Sigmoid colon (tissue), 7 donors: ENCODE data around the gene SLC2A1. TPM values are rescaled to one million over a fixed set of nuclear protein-coding genes. Genes with fewer than 3 reads are reported as not detected.

Experiments
- DNase-seq: peaks from one replicate; pipeline ENCODE4 v3.0.0-alpha.2; 2019
- H3K27ac ChIP-seq, 4 donors: fragments of 200-600 bp; sonication (generic); one replicate each; pipeline ENCODE4 v1.5.1; 2016 to 2019; ENCODE audit warnings: mild to moderate bottlenecking in 1 of 4
- H3K27me3 ChIP-seq, 3 donors: fragments of 200-600 bp; sonication (generic); one replicate each; pipeline ENCODE4 v1.5.1; 2019; ENCODE audit warnings: mild to moderate bottlenecking in 1 of 3
- H3K36me3 ChIP-seq, 4 donors: fragments of 200-600 bp; sonication (generic); one replicate each; pipeline ENCODE4 v1.5.1; 2016 to 2019
- H3K4me1 ChIP-seq, 4 donors: fragments of 200-600 bp; sonication (generic); one replicate each; pipeline ENCODE4 v1.5.1; 2017 to 2019
- H3K4me3 ChIP-seq, 4 donors: fragments of 200-600 bp; sonication (generic); one replicate each; pipeline ENCODE4 v1.5.1; 2017 to 2019; ENCODE audit warnings: mild to moderate bottlenecking in 2 of 4, moderate library complexity in 1 of 4
- H3K9me3 ChIP-seq, 4 donors: fragments of 200-600 bp in 3 of 4; sonication (generic) in 3 of 4; one replicate each; pipeline versions ENCODE4 v1.5.1 to v1.6.1; 2013 to 2019
- EP300 ChIP-seq, 4 donors: sonication (generic); formaldehyde crosslinking; IDR thresholded peaks; one replicate each; pipeline ENCODE4 v1.6.1; 2017; ENCODE audit warnings: antibody characterized with exemption in 4 of 4
- POLR2A ChIP-seq, 2 donors: fragments of 450-650 bp; IDR thresholded peaks; one replicate each; pipeline ENCODE4 v1.6.1; 2016; ENCODE audit warnings: antibody characterized with exemption in 2 of 2, mild to moderate bottlenecking in 2 of 2, moderate library complexity in 2 of 2
- POLR2AphosphoS5 ChIP-seq, 4 donors: sonication (generic); formaldehyde crosslinking; IDR thresholded peaks; one replicate each; pipeline ENCODE4 v1.6.1; 2017; ENCODE audit warnings: antibody characterized with exemption in 4 of 4
- WGBS, 2 donors: extraction: QIAGEN DNeasy Blood & Tissue Kit; methylation state at CpG; one replicate each; pipeline ENCODE4 v1.1.7; 2013; 5-methylcytosine and 5-hydroxymethylcytosine counted together
- intact Hi-C: fragments of 100-400 bp; cut with DNase I; formaldehyde crosslinking; loops from one replicate; pipeline ENCODE4 v1.15.1; 2023
- polyA plus RNA-seq, 3 donors: library from polyadenylated mRNA; stranded (reverse); fragments of 200-250 nt; gene quantifications; one replicate each; pipeline ENCODE4 v1.2.3, GENCODE V29; 2013
- total RNA-seq, 4 donors: library from RNA; depleted of rRNA; stranded (reverse); fragments of >200 nt; gene quantifications; one replicate each; pipeline ENCODE4 v1.1.0, GENCODE V29; 2016
- TF ChIP-seq, protein P1 (sequence below), 4 experiments: fragments of 450-650 bp in 3 of 4; fragments of 200-600 bp in 1 of 4; IDR thresholded peaks; one replicate each; pipeline ENCODE4 v1.5.1; 2016 to 2019; ENCODE audit warnings: antibody characterized with exemption in 4 of 4, mild to moderate bottlenecking in 3 of 4, moderate library complexity in 2 of 4
- donor health status: healthy with polysubstance abuse.
- donor health status: Bipolar disorder and iron deficiency.
- donor health status: healthy.

SLC2A1 gene
- total and polyA plus RNA-seq, 7 donors = 4.2 to 44.9 (median 11.1) TPM

GRCh38 chr1:42978317-42979035 is 19.8 kb upstream of the SLC2A1 start:
- no peak for DNase-seq
- intact Hi-C loops = no loop called here
- Histone ChIP-seq H3K27ac (no peak overlapping the region), H3K9me3 (no peaks in the 10 kb centered on the region), H3K36me3 (no peaks in the 10 kb centered on the region), H3K27me3 (no peaks in the 10 kb centered on the region), H3K4me3 (no peak overlapping the region), H3K4me1 (peaks cover 0 to 3% (median 0%) of the 10 kb centered on the region in 4 donors)
- 90 to 94% methylated on average over 14 of the region's 14 CpGs for WGBS, 2 donors
- TF ChIP-seq POLR2A (IDR thresholded peaks at IDR 0.05) (no peak), POLR2AphosphoS5 (IDR thresholded peaks at IDR 0.05) (no peak), EP300 (IDR thresholded peaks at IDR 0.05) (no peak)
- TF ChIP-seq, protein P1, sequence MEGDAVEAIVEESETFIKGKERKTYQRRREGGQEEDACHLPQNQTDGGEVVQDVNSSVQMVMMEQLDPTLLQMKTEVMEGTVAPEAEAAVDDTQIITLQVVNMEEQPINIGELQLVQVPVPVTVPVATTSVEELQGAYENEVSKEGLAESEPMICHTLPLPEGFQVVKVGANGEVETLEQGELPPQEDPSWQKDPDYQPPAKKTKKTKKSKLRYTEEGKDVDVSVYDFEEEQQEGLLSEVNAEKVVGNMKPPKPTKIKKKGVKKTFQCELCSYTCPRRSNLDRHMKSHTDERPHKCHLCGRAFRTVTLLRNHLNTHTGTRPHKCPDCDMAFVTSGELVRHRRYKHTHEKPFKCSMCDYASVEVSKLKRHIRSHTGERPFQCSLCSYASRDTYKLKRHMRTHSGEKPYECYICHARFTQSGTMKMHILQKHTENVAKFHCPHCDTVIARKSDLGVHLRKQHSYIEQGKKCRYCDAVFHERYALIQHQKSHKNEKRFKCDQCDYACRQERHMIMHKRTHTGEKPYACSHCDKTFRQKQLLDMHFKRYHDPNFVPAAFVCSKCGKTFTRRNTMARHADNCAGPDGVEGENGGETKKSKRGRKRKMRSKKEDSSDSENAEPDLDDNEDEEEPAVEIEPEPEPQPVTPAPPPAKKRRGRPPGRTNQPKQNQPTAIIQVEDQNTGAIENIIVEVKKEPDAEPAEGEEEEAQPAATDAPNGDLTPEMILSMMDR (IDR thresholded peaks at IDR 0.05) = no peak

DNA sequence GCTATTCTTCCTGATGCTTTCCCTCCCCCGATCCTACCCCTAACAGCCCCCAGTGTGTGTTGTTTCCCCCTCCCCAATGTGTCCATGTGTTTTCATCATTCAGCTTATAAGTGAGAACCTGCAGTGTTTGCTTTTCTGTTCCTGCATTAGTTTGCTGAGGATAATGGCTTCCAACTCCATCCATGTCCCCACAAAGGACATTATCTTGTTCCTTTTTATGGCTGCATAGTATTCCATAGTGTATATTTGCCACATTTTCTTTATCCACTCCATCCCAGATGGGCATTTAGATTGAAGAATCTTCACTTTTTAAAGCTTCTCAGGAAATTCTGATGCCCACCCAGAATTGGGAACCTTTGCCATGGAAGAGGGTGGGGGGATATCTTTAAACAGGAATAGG is 19.0 kb upstream of the SLC2A1 start:
- no peaks in the 10 kb centered on the region for H3K36me3 ChIP-seq
- H3K9me3 ChIP-seq = no peaks in the 10 kb centered on the region
- no peak overlapping the region for H3K27ac ChIP-seq
- WGBS, 2 donors = 80 to 81% methylated on average over 1 of the region's 1 CpG
- no peaks in the 10 kb centered on the region for H3K27me3 ChIP-seq
- no peak overlapping the region for H3K4me3 ChIP-seq
- intact Hi-C loops = no loop called here
- no peak for DNase-seq
- peaks cover 0 to 9% (median 7%) of the 10 kb centered on the region in 4 donors for H3K4me1 ChIP-seq
- TF ChIP-seq POLR2A (IDR thresholded peaks at IDR 0.05) = no peak
- TF ChIP-seq, protein P1 (IDR thresholded peaks at IDR 0.05) = no peak
- no peak for TF ChIP-seq POLR2AphosphoS5 (IDR thresholded peaks at IDR 0.05)
- TF ChIP-seq EP300 (IDR thresholded peaks at IDR 0.05) = no peak

DNA sequence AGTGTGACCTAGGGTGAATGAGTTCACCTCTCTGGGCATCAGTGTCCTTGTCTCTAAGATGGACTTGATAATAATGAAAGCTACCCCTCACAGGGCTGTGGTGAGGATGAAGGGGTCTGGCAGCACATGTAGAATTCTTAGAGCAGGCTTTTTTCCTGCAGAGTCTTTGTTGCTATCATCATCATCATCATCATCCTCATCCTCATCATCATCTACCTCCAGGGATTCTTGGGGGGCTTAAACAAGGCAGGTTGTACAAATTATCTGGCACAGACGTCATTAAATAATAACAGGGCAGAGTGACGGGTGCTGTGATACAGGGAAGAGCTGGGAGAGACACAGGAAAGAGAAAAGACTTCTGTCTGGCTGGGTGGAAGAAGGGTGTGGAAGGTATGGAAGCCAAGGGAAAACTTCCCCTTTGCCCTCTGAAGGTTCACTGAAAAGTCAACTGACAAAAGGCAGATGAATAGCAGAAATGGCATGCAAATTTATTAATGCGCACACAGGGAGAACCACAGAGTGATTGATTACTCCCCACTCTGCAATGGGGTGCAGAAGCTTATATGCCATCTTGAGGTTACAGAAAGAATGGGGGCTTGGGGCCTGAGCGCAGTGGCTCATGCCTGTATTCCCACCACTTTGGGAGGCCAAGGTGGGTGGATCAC is 17.0 kb upstream of the SLC2A1 start:
- DNase-seq = no peak
- Histone ChIP-seq H3K9me3 (no peaks in the 10 kb centered on the region), H3K36me3 (no peaks in the 10 kb centered on the region), H3K4me1 (peaks cover 0 to 9% (median 8%) of the 10 kb centered on the region in 4 donors), H3K27ac (no peak overlapping the region), H3K27me3 (no peaks in the 10 kb centered on the region), H3K4me3 (no peak overlapping the region)
- intact Hi-C loops = no loop called here
- WGBS, 2 donors = 87 to 92% methylated on average over 4 of the region's 4 CpGs
- TF ChIP-seq POLR2AphosphoS5 (IDR thresholded peaks at IDR 0.05) (no peak), EP300 (IDR thresholded peaks at IDR 0.05) (no peak), POLR2A (IDR thresholded peaks at IDR 0.05) (no peak)
- TF ChIP-seq, protein P1 (IDR thresholded peaks at IDR 0.05) = no peak

- TF ChIP-seq, protein P1 (IDR thresholded peaks at IDR 0.05) = no peak
- TF ChIP-seq POLR2A (IDR thresholded peaks at IDR 0.05) = no peak
- TF ChIP-seq POLR2AphosphoS5 (IDR thresholded peaks at IDR 0.05) = no peak
- no peak for TF ChIP-seq EP300 (IDR thresholded peaks at IDR 0.05)
- no peak overlapping the region for H3K4me3 ChIP-seq
- H3K9me3 ChIP-seq = no peaks in the 10 kb centered on the region
- no peak for DNase-seq
- no peak overlapping the region for H3K27ac ChIP-seq
- H3K4me1 ChIP-seq = peaks cover 0 to 9% (median 8%) of the 10 kb centered on the region in 4 donors
- WGBS, 2 donors = 74 to 84% methylated on average over 3 of the region's 3 CpGs
- no peaks in the 10 kb centered on the region for H3K27me3 ChIP-seq
- no peaks in the 10 kb centered on the region for H3K36me3 ChIP-seq
- intact Hi-C loops = loop anchor here (5.0 kb wide), 1 partner anchor 97 kb away; no protein-coding TSS in a partner anchor
These were observed 16.2 kb upstream of the SLC2A1 start for GRCh38 chr1:42974767-42975437.
